OCI-LY7 (cell line): ENCODE measurements around the gene ATP6V1E1. TPM values are rescaled to one million over a fixed set of nuclear protein-coding genes. Genes with fewer than 3 reads are reported as not detected.

Source experiments
- BruUV-seq: library from RNA; stranded (reverse); fragments of 400-500 nt; replicated peaks from 2 replicates; lab custom pipeline; 2021; lab: Mats Ljungman, UMichigan
- CTCF ChIA-PET: fragments of 300-600 bp; sonication (Branson Sonifier 250); formaldehyde crosslinking; loops from one replicate; lab custom pipeline; 2022; ENCODE audit warnings: antibody characterized with exemption; ENCODE audit not compliant: unreplicated experiment; lab: Charles Lee
- POLR2A ChIA-PET: fragments of 300-600 bp; sonication (Branson Sonifier 250); formaldehyde crosslinking; loops from one replicate; lab custom pipeline; 2022; ENCODE audit warnings: antibody characterized with exemption; lab: Charles Lee
- DNase-seq: peaks from one replicate; pipeline ENCODE4 v3.0.0-alpha.2; 2015; ENCODE audit warnings: low spot score
- H2AFZ ChIP-seq: fragments of 200-600 bp; sonication (generic), shearing (Covaris generic); 2 replicates; pipeline ENCODE4 v1.6.1; 2014; ENCODE audit warnings: mild to moderate bottlenecking, antibody characterized with exemption, low read length, moderate library complexity
- H3K27ac ChIP-seq: fragments of 200-600 bp; sonication (generic); 2 replicates; pipeline ENCODE4 v1.5.1; 2014; ENCODE audit warnings: mixed run types, low read depth, mild to moderate bottlenecking, moderate library complexity, low read length, inconsistent platforms; ENCODE audit not compliant: poor library complexity, severe bottlenecking
- H3K36me3 ChIP-seq: fragments of 200-600 bp; sonication (generic); 2 replicates; pipeline ENCODE4 v1.6.1; 2014; ENCODE audit warnings: mild to moderate bottlenecking, antibody characterized with exemption, low read length, moderate library complexity, mixed read lengths; ENCODE audit not compliant: insufficient read depth
- H3K4me1 ChIP-seq: fragments of 200-600 bp; sonication (generic); 2 replicates; pipeline ENCODE4 v1.5.1; 2014; ENCODE audit warnings: mild to moderate bottlenecking, low read length; ENCODE audit not compliant: insufficient read depth, poor library complexity, severe bottlenecking
- H3K4me2 ChIP-seq: fragments of 200-600 bp; sonication (generic); 2 replicates; pipeline ENCODE4 v1.6.1; 2014; ENCODE audit warnings: mild to moderate bottlenecking, low read length
- H3K4me3 ChIP-seq: fragments of 200-600 bp; sonication (generic); 2 replicates; pipeline ENCODE4 v1.5.1; 2014; ENCODE audit warnings: mild to moderate bottlenecking, low read depth, low read length; ENCODE audit not compliant: poor library complexity, severe bottlenecking
- H3K79me2 ChIP-seq: fragments of 200-600 bp; sonication (generic); 2 replicates; pipeline ENCODE4 v1.6.1; 2016; ENCODE audit warnings: low read depth, mild to moderate bottlenecking, low read length, moderate library complexity, mixed read lengths; ENCODE audit not compliant: insufficient read depth
- H3K9me2 ChIP-seq: fragments of 200-600 bp; sonication (generic); 2 replicates; pipeline ENCODE4 v1.6.1; 2016; ENCODE audit warnings: mild to moderate bottlenecking, low read length, mixed read lengths; ENCODE audit not compliant: insufficient read depth
- H3K9me3 ChIP-seq: fragments of 200-600 bp; sonication (generic); 2 replicates; pipeline ENCODE4 v1.6.1; 2014; ENCODE audit warnings: mild to moderate bottlenecking, mixed run types, low read length, mixed read lengths
- H4K20me1 ChIP-seq: fragments of 200-600 bp; sonication (generic); 2 replicates; pipeline ENCODE4 v1.6.1; 2014; ENCODE audit warnings: mild to moderate bottlenecking, antibody characterized with exemption, low read length, moderate library complexity, mixed read lengths; ENCODE audit not compliant: insufficient read depth
- EZH2phosphoT487 ChIP-seq: fragments of 200-600 bp; sonication (generic); IDR thresholded peaks from 2 replicates; pipeline ENCODE4 v1.6.1; 2018; ENCODE audit warnings: low read depth, borderline replicate concordance, mild to moderate bottlenecking, mixed run types, antibody characterized with exemption, low read length, moderate library complexity, mixed read lengths
- intact Hi-C: fragments of 100-400 bp; cut with micrococcal nuclease; formaldehyde crosslinking; loops from one replicate; pipeline ENCODE4 v1.10.0; 2022; ENCODE audit not compliant: unreplicated experiment
- total RNA-seq, 2 experiments: library from RNA; depleted of rRNA in 1 of 2; stranded (reverse); fragments of >200 nt in 1 of 2; shearing (Covaris generic) in 1 of 2; gene quantifications; 2 replicates each; pipeline ENCODE4 v1.2.3, GENCODE V29; 2014 to 2022
- TF ChIP-seq, protein P1 (sequence below): fragments of 200-600 bp; sonication (generic); conservative IDR thresholded peaks from 2 replicates; pipeline ENCODE4 v1.5.1; 2014; ENCODE audit warnings: mild to moderate bottlenecking, antibody characterized with exemption, low read length, moderate library complexity, mixed read lengths

Gene ATP6V1E1
- total RNA-seq, 2 experiments from 2014 or later, result 82.2 to 100 TPM

DNA sequence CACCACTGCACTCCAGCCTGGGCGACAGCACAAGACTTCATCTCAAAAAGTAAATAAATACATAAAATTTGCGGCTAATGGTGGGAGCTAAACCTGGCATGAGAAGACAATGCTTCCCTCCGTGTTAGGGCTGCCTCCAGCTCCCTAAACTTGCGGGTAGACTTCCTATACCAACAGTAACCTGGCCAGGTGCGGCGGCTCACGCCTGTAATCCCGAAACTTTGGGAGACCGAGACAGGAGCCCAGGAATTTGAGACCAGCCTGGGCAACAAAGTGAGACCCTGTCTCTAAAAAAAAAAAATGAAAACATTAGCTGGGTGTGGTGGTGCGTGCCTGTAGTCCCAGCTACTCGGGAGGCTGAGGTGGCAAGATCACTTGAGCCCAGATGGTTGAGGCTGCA lies 39.9 kb downstream of the ATP6V1E1 start:
- H3K4me2 ChIP-seq, result no peak overlapping the region
- H3K4me3 ChIP-seq, result no peak overlapping the region
- no peak for DNase-seq
- H3K9me2 ChIP-seq, result no peaks in the 10 kb centered on the region
- peaks cover 8% of the 10 kb centered on the region; the same call in 1 of the 2 replicates for H3K79me2 ChIP-seq
- no peaks in the 10 kb centered on the region for H3K9me3 ChIP-seq
- H3K27ac ChIP-seq, result no peak overlapping the region
- no TSS peak for BruUV-seq
- H2AFZ ChIP-seq, result no peak overlapping the region
- ChIA-PET POLR2A (interaction anchor here (0.5 to 1.9 kb wide), 4 partner anchors 10 to 335 kb away, joined by 3 to 5 read pairs (median 3); no protein-coding TSS in a partner anchor), CTCF (no interaction called here)
- H4K20me1 ChIP-seq, result no peaks in the 10 kb centered on the region
- peaks cover 15% of the 10 kb centered on the region for H3K4me1 ChIP-seq
- H3K36me3 ChIP-seq, result peaks cover 37% of the 10 kb centered on the region
- intact Hi-C loops, result no loop called here
- no peak for TF ChIP-seq EZH2phosphoT487
- TF ChIP-seq, protein P1, sequence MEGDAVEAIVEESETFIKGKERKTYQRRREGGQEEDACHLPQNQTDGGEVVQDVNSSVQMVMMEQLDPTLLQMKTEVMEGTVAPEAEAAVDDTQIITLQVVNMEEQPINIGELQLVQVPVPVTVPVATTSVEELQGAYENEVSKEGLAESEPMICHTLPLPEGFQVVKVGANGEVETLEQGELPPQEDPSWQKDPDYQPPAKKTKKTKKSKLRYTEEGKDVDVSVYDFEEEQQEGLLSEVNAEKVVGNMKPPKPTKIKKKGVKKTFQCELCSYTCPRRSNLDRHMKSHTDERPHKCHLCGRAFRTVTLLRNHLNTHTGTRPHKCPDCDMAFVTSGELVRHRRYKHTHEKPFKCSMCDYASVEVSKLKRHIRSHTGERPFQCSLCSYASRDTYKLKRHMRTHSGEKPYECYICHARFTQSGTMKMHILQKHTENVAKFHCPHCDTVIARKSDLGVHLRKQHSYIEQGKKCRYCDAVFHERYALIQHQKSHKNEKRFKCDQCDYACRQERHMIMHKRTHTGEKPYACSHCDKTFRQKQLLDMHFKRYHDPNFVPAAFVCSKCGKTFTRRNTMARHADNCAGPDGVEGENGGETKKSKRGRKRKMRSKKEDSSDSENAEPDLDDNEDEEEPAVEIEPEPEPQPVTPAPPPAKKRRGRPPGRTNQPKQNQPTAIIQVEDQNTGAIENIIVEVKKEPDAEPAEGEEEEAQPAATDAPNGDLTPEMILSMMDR, result no peak

DNA sequence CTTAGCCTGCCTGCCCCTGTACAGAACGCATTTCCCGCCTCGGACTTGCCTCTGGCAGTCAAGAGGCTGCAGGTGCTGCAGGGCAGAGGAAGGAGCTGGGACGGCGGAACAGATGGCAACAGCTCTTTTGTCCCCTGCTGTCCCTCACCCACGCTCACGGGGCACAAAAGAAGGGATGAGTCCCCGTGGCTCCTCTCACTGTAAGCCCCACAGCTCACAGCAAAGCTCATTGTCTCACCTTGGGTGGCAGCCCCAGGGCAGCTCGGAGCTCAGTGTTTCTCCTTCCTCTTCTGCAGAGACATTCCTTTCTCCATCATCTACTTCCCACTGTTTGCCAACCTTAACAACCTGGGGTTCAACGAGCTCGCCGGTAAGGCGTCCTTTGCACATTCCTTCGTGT lies 40.9 kb downstream of the ATP6V1E1 start:
- ChIA-PET CTCF (no interaction called here), POLR2A (interaction anchor here (0.6 kb wide), 1 partner anchor 58 kb away, joined by 3 read pairs; no protein-coding TSS in a partner anchor)
- no peak for TF ChIP-seq EZH2phosphoT487
- TF ChIP-seq, protein P1, result no peak
- peaks cover 27% of the 10 kb centered on the region for H3K36me3 ChIP-seq
- peaks cover 5% of the 10 kb centered on the region for H3K4me1 ChIP-seq
- H4K20me1 ChIP-seq, result no peaks in the 10 kb centered on the region
- H3K79me2 ChIP-seq, result no peaks in the 10 kb centered on the region
- DNase-seq, result no peak
- intact Hi-C loops, result no loop called here
- H2AFZ ChIP-seq, result no peak overlapping the region
- H3K9me2 ChIP-seq, result no peaks in the 10 kb centered on the region
- BruUV-seq, result no TSS peak
- no peaks in the 10 kb centered on the region for H3K9me3 ChIP-seq
- H3K4me2 ChIP-seq, result no peak overlapping the region
- no peak overlapping the region for H3K4me3 ChIP-seq
- no peak overlapping the region for H3K27ac ChIP-seq

DNA sequence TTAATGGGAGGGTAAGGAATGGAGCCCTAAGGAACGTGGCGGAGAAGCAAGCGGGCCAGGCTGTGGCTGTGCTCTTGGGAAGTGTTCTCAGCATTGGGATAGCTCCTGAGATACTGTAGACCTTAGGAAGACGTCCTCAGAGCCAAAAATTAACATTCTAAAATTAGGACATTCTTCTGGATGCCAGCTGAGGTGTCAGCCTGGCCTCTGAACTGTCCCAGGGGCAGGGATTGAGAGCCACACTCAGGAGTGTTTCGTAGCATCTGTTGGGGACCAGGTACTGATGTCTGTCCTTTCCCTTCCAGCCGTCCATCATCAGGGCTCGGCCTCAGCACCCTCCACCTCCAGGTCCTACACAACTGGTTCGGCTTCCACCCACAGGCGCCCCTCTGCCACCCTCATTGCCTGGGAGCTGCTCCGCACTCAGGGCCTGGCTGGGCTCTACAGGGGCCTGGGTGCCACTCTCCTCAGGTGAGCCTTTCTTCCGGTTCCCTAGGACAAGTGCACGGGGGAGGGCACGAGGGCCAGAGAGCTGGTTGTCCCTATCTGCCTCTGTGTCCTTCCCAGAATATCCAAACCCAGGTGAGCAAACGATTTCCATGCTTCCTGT lies 41.6 kb downstream of the ATP6V1E1 start:
- Histone ChIP-seq H3K4me1 (no peaks in the 10 kb centered on the region), H2AFZ (no peak overlapping the region), H3K4me3 (no peak overlapping the region), H3K27ac (no peak overlapping the region), H3K4me2 (no peak overlapping the region), H4K20me1 (no peaks in the 10 kb centered on the region), H3K9me3 (no peaks in the 10 kb centered on the region), H3K79me2 (no peaks in the 10 kb centered on the region), H3K9me2 (no peaks in the 10 kb centered on the region), H3K36me3 (peaks cover 20% of the 10 kb centered on the region)
- CTCF ChIA-PET, result no interaction called here
- BruUV-seq, result no TSS peak
- TF ChIP-seq EZH2phosphoT487, result no peak
- TF ChIP-seq, protein P1, result no peak
- POLR2A ChIA-PET, result interaction anchor here (0.6 kb wide), 2 partner anchors 39 to 59 kb away, joined by 3 to 4 read pairs; no protein-coding TSS in a partner anchor
- DNase-seq, result no peak
- intact Hi-C loops, result no loop called here
